MM.1S (cell line): ENCODE data around the gene C19orf85.

Source experiments
- DNase-seq: peaks from one replicate; pipeline ENCODE4 v3.0.0-alpha.2; 2015
- H2AFZ ChIP-seq: fragments of 300-600 bp; sonication (generic); 2 replicates; pipeline ENCODE4 v1.6.0; 2016; ENCODE audit warnings: antibody characterized with exemption, low read length
- H3F3A ChIP-seq: fragments of 300-600 bp; sonication (generic); 2 replicates; pipeline ENCODE4 v1.6.1; 2016; ENCODE audit warnings: mild to moderate bottlenecking, antibody characterized with exemption, low read length, moderate library complexity, mixed read lengths; ENCODE audit not compliant: insufficient read depth
- H3K27ac ChIP-seq: fragments of 300-600 bp; sonication (generic); 2 replicates; pipeline ENCODE4 v1.5.1; 2016; ENCODE audit warnings: mild to moderate bottlenecking, low read length
- H3K27me3 ChIP-seq: fragments of 300-600 bp; sonication (generic); replicated peaks from 2 replicates; pipeline ENCODE4 v1.6.0; 2016; ENCODE audit warnings: low read length; ENCODE audit not compliant: insufficient read depth
- H3K36me3 ChIP-seq: fragments of 300-600 bp; sonication (generic); replicated peaks from 2 replicates; pipeline ENCODE4 v1.6.1; 2016; ENCODE audit warnings: mild to moderate bottlenecking, low read length, mixed read lengths; ENCODE audit not compliant: insufficient read depth
- H3K4me1 ChIP-seq: fragments of 300-600 bp; sonication (generic); 2 replicates; pipeline ENCODE4 v1.6.1; 2016; ENCODE audit warnings: low read length, mixed read lengths
- H3K4me2 ChIP-seq: fragments of 300-600 bp; sonication (generic); 2 replicates; pipeline ENCODE4 v1.6.0; 2016; ENCODE audit warnings: low read depth, low read length
- H3K4me3 ChIP-seq: fragments of 300-600 bp; sonication (generic); 2 replicates; pipeline ENCODE4 v1.5.1; 2016; ENCODE audit warnings: low read length, mixed read lengths
- H3K79me2 ChIP-seq: fragments of 300-600 bp; sonication (generic); 2 replicates; pipeline ENCODE4 v1.6.1; 2016; ENCODE audit warnings: mixed run types, low read length, mixed read lengths
- H3K9ac ChIP-seq: fragments of 300-600 bp; sonication (generic); 2 replicates; pipeline ENCODE4 v1.6.1; 2016; ENCODE audit warnings: low read length, mixed read lengths
- H3K9me2 ChIP-seq: fragments of 300-600 bp; sonication (generic); replicated peaks from 2 replicates; pipeline ENCODE4 v1.6.1; 2016; ENCODE audit warnings: mild to moderate bottlenecking, low read length, mixed read lengths; ENCODE audit not compliant: insufficient read depth
- H3K9me3 ChIP-seq: fragments of 300-600 bp; sonication (generic); replicated peaks from 2 replicates; pipeline ENCODE4 v1.6.1; 2016; ENCODE audit warnings: mild to moderate bottlenecking, low read length, mixed read lengths; ENCODE audit not compliant: insufficient read depth
- H4K20me1 ChIP-seq: fragments of 300-600 bp; sonication (generic); 2 replicates; pipeline ENCODE4 v1.6.1; 2016; ENCODE audit warnings: mild to moderate bottlenecking, low read length, moderate library complexity, mixed read lengths; ENCODE audit not compliant: insufficient read depth
- EZH2 ChIP-seq: fragments of 300-600 bp; sonication (generic); optimal IDR thresholded peaks from 2 replicates; pipeline ENCODE3; 2017; ENCODE audit warnings: low read depth, mild to moderate bottlenecking, antibody characterized with exemption, low read length, mixed read lengths
- EZH2phosphoT487 ChIP-seq: fragments of 300-600 bp; sonication (generic); IDR thresholded peaks from 2 replicates; pipeline ENCODE4 v1.6.1; 2018; ENCODE audit warnings: antibody characterized with exemption, low read length
- TF ChIP-seq, protein P1 (sequence below): fragments of 300-600 bp; sonication (generic); IDR thresholded peaks from 2 replicates; pipeline ENCODE4 v1.5.1; 2016; ENCODE audit warnings: antibody characterized with exemption, low read length, mixed read lengths

Gene C19orf85

GRCh38 chr19:55474269-55475265, 10.0 kb upstream of the C19orf85 start:
- H3K79me2 ChIP-seq = peaks cover 17% of the 10 kb centered on the region
- no peaks in the 10 kb centered on the region for H3K9me3 ChIP-seq
- H3K36me3 ChIP-seq = no peaks in the 10 kb centered on the region
- no peak overlapping the region for H3K9ac ChIP-seq
- DNase-seq = no peak
- H3K4me1 ChIP-seq = peaks cover 5% of the 10 kb centered on the region; the same call in 1 of the 2 replicates
- H3F3A ChIP-seq = no peaks in the 10 kb centered on the region
- H3K27ac ChIP-seq = no peak overlapping the region
- H4K20me1 ChIP-seq = no peaks in the 10 kb centered on the region
- no peak overlapping the region for H3K4me3 ChIP-seq
- no peak overlapping the region for H3K4me2 ChIP-seq
- H2AFZ ChIP-seq = no peak overlapping the region
- H3K27me3 ChIP-seq = 0 out of 2 replicates have a peak, but pooled peaks cover 4% of the 10 kb centered on the region
- H3K9me2 ChIP-seq = no peaks in the 10 kb centered on the region
- no peak for TF ChIP-seq EZH2
- TF ChIP-seq, protein P1, sequence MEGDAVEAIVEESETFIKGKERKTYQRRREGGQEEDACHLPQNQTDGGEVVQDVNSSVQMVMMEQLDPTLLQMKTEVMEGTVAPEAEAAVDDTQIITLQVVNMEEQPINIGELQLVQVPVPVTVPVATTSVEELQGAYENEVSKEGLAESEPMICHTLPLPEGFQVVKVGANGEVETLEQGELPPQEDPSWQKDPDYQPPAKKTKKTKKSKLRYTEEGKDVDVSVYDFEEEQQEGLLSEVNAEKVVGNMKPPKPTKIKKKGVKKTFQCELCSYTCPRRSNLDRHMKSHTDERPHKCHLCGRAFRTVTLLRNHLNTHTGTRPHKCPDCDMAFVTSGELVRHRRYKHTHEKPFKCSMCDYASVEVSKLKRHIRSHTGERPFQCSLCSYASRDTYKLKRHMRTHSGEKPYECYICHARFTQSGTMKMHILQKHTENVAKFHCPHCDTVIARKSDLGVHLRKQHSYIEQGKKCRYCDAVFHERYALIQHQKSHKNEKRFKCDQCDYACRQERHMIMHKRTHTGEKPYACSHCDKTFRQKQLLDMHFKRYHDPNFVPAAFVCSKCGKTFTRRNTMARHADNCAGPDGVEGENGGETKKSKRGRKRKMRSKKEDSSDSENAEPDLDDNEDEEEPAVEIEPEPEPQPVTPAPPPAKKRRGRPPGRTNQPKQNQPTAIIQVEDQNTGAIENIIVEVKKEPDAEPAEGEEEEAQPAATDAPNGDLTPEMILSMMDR = no peak
- no peak for TF ChIP-seq EZH2phosphoT487

DNA sequence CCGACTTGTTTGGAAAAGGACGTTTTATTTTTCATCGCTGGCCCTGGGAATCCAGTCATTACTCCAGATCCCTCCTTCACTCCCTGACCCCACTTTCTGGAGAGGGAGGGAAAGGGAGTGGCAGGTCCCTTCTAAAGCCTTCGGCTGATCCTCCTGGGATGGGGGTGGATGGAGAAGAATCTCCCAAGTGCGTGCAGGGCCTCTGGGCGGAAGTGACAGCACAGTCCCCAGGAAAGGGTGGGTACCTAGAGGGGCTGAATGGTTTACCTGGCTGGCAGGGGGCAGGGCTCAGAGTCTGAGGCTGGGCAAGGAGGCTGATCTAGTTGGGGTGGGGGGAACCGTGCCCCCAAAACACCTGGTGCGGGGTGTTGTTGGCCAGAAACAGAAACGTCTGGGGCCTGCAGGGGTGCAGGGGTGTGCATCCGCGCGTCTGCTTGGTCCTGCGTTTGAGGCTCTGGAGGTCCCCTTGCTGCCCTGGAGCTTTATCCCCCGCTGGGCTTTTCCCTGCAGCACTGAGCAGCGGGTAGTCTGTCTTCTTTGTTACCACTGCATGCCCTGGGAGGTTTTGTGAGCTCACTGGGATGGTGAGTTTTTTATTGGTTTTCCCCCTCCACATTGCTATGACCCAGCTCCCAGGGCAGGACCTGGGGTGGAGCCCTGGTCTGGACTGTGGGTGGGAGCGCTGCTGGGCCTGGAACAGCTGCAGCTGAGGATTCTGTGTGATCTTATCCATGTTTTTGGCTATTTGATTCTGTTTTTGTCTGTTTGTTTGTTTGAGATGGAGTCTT, 8.9 kb upstream of the C19orf85 start:
- Histone ChIP-seq H3F3A (peaks cover 4% of the 10 kb centered on the region), H3K4me2 (no peak overlapping the region), H3K27me3 (0 out of 2 replicates have a peak, but pooled peaks cover 4% of the 10 kb centered on the region), H3K9me2 (no peaks in the 10 kb centered on the region), H3K79me2 (peaks cover 9% of the 10 kb centered on the region), H3K9ac (no peak overlapping the region), H3K27ac (no peak overlapping the region), H4K20me1 (no peaks in the 10 kb centered on the region), H3K4me3 (no peak overlapping the region), H3K4me1 (peaks cover 8% of the 10 kb centered on the region; the same call in 1 of the 2 replicates), H3K9me3 (no peaks in the 10 kb centered on the region), H2AFZ (no peak overlapping the region), H3K36me3 (no peaks in the 10 kb centered on the region)
- TF ChIP-seq, protein P1 = no peak
- TF ChIP-seq EZH2phosphoT487 (no peak), EZH2 (no peak)
- DNase-seq = no peak

DNA sequence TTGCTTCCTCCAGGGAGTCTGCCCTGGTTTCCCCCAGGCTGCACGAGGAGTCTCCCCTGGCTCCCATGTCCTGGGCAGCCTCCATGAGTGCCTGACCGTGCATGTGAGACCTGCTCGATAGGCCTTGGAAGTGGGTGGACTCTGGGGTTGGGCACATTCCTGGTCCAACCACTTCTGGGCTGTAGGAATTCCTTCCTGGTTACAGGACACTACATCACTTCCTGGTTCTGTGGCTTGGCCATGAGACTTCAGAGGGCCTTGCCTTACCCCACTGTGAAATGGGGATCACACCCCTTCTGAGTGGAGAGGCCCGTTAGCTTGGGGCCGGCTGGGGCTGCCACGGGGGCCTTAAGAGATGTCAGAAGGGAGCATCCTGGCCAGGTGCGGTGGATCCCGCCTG, 7.9 kb upstream of the C19orf85 start:
- TF ChIP-seq EZH2phosphoT487 = no peak
- TF ChIP-seq, protein P1 = no peak
- TF ChIP-seq EZH2 = no peak
- no peaks in the 10 kb centered on the region for H3K79me2 ChIP-seq
- no peaks in the 10 kb centered on the region for H3K36me3 ChIP-seq
- no peaks in the 10 kb centered on the region for H4K20me1 ChIP-seq
- H3K9me2 ChIP-seq = no peaks in the 10 kb centered on the region
- no peaks in the 10 kb centered on the region for H3K9me3 ChIP-seq
- no peak overlapping the region for H3K4me2 ChIP-seq
- 0 out of 2 replicates have a peak, but pooled peaks cover 4% of the 10 kb centered on the region for H3K27me3 ChIP-seq
- no peak overlapping the region for H3K9ac ChIP-seq
- H3K4me3 ChIP-seq = no peak overlapping the region
- no peak for DNase-seq
- H3F3A ChIP-seq = peaks cover 4% of the 10 kb centered on the region
- H2AFZ ChIP-seq = no peak overlapping the region
- no peak overlapping the region for H3K27ac ChIP-seq
- peaks cover 8% of the 10 kb centered on the region; the same call in 1 of the 2 replicates for H3K4me1 ChIP-seq
